ENCODE measurements around the gene TTLL10. TPM values are rescaled to one million over a fixed set of nuclear protein-coding genes. Genes with fewer than 3 reads are reported as not detected.
A peak's percentile ranks its signal among the peaks of the same experiment; 100 is the strongest.

Gene TTLL10
- total RNA-seq, 4 donors from 2014 or later, result 0.40 to 0.48 TPM; not detected in 2

GRCh38 chr1:1146596-1146995, 27.1 kb upstream of the TTLL10 start:
- in situ Hi-C loops (cut with MboI; ENCODE audit: low pct_ligation_motif_present in 1 of 4, low pct_unique_long_range_greater_than_20kb in 1 of 4, low sequenced_read_pairs in 3 of 4), result no loop called here
- peaks cover 17 to 55% (median 51%) of the 10 kb centered on the region in 4 donors for H3K4me1 ChIP-seq
- 92% methylated on average over 15 of the region's 15 CpGs; no CpG with 5 or more reads in 1 of the 2 donors for WGBS, 2 donors (ENCODE audit: low coverage in 1 of 2)
- intact Hi-C loops (cut with DNase I; ENCODE audit: low total_unique reads), result no loop called here
- no peaks in the 10 kb centered on the region for H3K9me3 ChIP-seq
- H3K27ac ChIP-seq, result no peak overlapping the region
- TF ChIP-seq EP300 (IDR thresholded peaks at IDR 0.05; ENCODE audit: low read depth) (no peak), POLR2A (IDR thresholded peaks at IDR 0.05) (no peak), POLR2AphosphoS5 (IDR thresholded peaks at IDR 0.05) (no peak), CTCF (IDR thresholded peaks at IDR 0.05) (no peak)
- H3K4me3 ChIP-seq, result no peak overlapping the region
- no peaks in the 10 kb centered on the region for H3K36me3 ChIP-seq
- DNase-seq, result no peak
- H3K27me3 ChIP-seq, result no peaks in the 10 kb centered on the region

- peaks cover 17 to 43% (median 42%) of the 10 kb centered on the region in 4 donors for H3K4me1 ChIP-seq
- TF ChIP-seq POLR2AphosphoS5 (IDR thresholded peaks at IDR 0.05), result no peak
- no peak for TF ChIP-seq POLR2A (IDR thresholded peaks at IDR 0.05)
- TF ChIP-seq CTCF (IDR thresholded peaks at IDR 0.05), result no peak
- TF ChIP-seq EP300 (IDR thresholded peaks at IDR 0.05; ENCODE audit: low read depth), result no peak
- intact Hi-C loops (cut with DNase I; ENCODE audit: low total_unique reads) (no loop called here), in situ Hi-C loops (cut with MboI; ENCODE audit: low pct_ligation_motif_present in 1 of 4, low pct_unique_long_range_greater_than_20kb in 1 of 4, low sequenced_read_pairs in 3 of 4) (no loop called here)
- H3K27me3 ChIP-seq, result no peaks in the 10 kb centered on the region
- WGBS, 2 donors (ENCODE audit: low coverage in 1 of 2), result 89% methylated on average over 13 of the region's 13 CpGs; no CpG with 5 or more reads in 1 of the 2 donors
- DNase-seq, result no peak
- no peak overlapping the region for H3K27ac ChIP-seq
- H3K4me3 ChIP-seq, result no peak overlapping the region
- no peaks in the 10 kb centered on the region for H3K36me3 ChIP-seq
- no peaks in the 10 kb centered on the region for H3K9me3 ChIP-seq
Observed at GRCh38 chr1:1148061-1148460, 25.6 kb upstream of the TTLL10 start.

- Histone ChIP-seq H3K4me3 (no peak overlapping the region), H3K27me3 (no peaks in the 10 kb centered on the region), H3K9me3 (no peaks in the 10 kb centered on the region), H3K27ac (no peak overlapping the region), H3K4me1 (peaks cover 14 to 38% (median 37%) of the 10 kb centered on the region in 4 donors), H3K36me3 (no peaks in the 10 kb centered on the region)
- WGBS, 2 donors (ENCODE audit: low coverage in 1 of 2), result 86% methylated on average over 24 of the region's 24 CpGs; no CpG with 5 or more reads in 1 of the 2 donors
- TF ChIP-seq POLR2AphosphoS5 (IDR thresholded peaks at IDR 0.05), result no peak
- TF ChIP-seq EP300 (IDR thresholded peaks at IDR 0.05; ENCODE audit: low read depth), result no peak
- in situ Hi-C loops (cut with MboI; ENCODE audit: low pct_ligation_motif_present in 1 of 4, low pct_unique_long_range_greater_than_20kb in 1 of 4, low sequenced_read_pairs in 3 of 4), result no loop called here
- no peak for DNase-seq
- intact Hi-C loops (cut with DNase I; ENCODE audit: low total_unique reads), result no loop called here
Observed at GRCh38 chr1:1148569-1148968, 25.1 kb upstream of the TTLL10 start.

GRCh38 chr1:1149416-1149815, 24.3 kb upstream of the TTLL10 start:
- H3K4me1 ChIP-seq, result peaks cover 9 to 31% (median 29%) of the 10 kb centered on the region in 4 donors
- intact Hi-C loops (cut with DNase I; ENCODE audit: low total_unique reads) (no loop called here), in situ Hi-C loops (cut with MboI; ENCODE audit: low pct_ligation_motif_present in 1 of 4, low pct_unique_long_range_greater_than_20kb in 1 of 4, low sequenced_read_pairs in 3 of 4) (no loop called here)
- no peak overlapping the region for H3K4me3 ChIP-seq
- 65 to 75% methylated on average over 7 to 15 of the region's 15 CpGs for WGBS, 2 donors (ENCODE audit: low coverage in 1 of 2)
- no peak for TF ChIP-seq EP300 (IDR thresholded peaks at IDR 0.05; ENCODE audit: low read depth)
- no peaks in the 10 kb centered on the region for H3K27me3 ChIP-seq
- H3K9me3 ChIP-seq, result no peaks in the 10 kb centered on the region
- DNase-seq, result no peak
- peak overlapping the region; percentile 60 to 84 (median 75) for H3K27ac ChIP-seq
- no peaks in the 10 kb centered on the region for H3K36me3 ChIP-seq

GRCh38 chr1:1150100-1150499, 23.6 kb upstream of the TTLL10 start:
- intact Hi-C loops (cut with DNase I; ENCODE audit: low total_unique reads), result loop anchor here (10.0 kb wide), 1 partner anchor 75 kb away; no protein-coding TSS in a partner anchor
- TF ChIP-seq POLR2AphosphoS5 (IDR thresholded peaks at IDR 0.05), result peak; percentile 73 to 79 (median 77)
- no peak for TF ChIP-seq CTCF (IDR thresholded peaks at IDR 0.05)
- peak; percentile 27 for TF ChIP-seq POLR2A (IDR thresholded peaks at IDR 0.05)
- WGBS, 2 donors (ENCODE audit: low coverage in 1 of 2), result 28% methylated on average over 11 of the region's 12 CpGs; no CpG with 5 or more reads in 1 of the 2 donors
- Histone ChIP-seq H3K27ac (peak overlapping the region; percentile 60 to 84 (median 75)), H3K4me1 (peaks cover 9 to 24% (median 23%) of the 10 kb centered on the region in 4 donors), H3K9me3 (no peaks in the 10 kb centered on the region), H3K36me3 (no peaks in the 10 kb centered on the region), H3K27me3 (no peaks in the 10 kb centered on the region), H3K4me3 (no peak overlapping the region)
- DNase-seq, result peak; percentile 82
- in situ Hi-C loops (cut with MboI; ENCODE audit: low pct_ligation_motif_present in 1 of 4, low pct_unique_long_range_greater_than_20kb in 1 of 4, low sequenced_read_pairs in 3 of 4), result no loop called here

Data from transverse colon (tissue), 4 donors.